A673 (cell line): Measurements from ENCODE around the gene BRPF1. TPM values are rescaled to one million over a fixed set of nuclear protein-coding genes. Genes with fewer than 3 reads are reported as not detected.

Experiments
- BruUV-seq: library from RNA; stranded (reverse); fragments of 400-500 nt; replicated peaks from 2 replicates; lab custom pipeline; 2021; lab: Mats Ljungman, UMichigan
- CTCF ChIA-PET: fragments of 300-600 bp; sonication (Branson Sonifier 250); formaldehyde crosslinking; loops from one replicate; lab custom pipeline; 2022; ENCODE audit warnings: antibody characterized with exemption; lab: Charles Lee
- POLR2A ChIA-PET: fragments of 300-600 bp; sonication (Branson Sonifier 250); formaldehyde crosslinking; loops from one replicate; lab custom pipeline; 2022; ENCODE audit warnings: antibody characterized with exemption; ENCODE audit not compliant: low non-redundant PET; lab: Charles Lee
- DNase-seq: peaks from one replicate; pipeline ENCODE4 v3.0.0-alpha.2; 2015; ENCODE audit warnings: low spot score
- H3K27ac ChIP-seq: fragments of 200-600 bp; sonication (generic); 2 replicates; pipeline ENCODE4 v1.5.1; 2016; ENCODE audit warnings: mixed run types, low read depth, mild to moderate bottlenecking, mixed read lengths, antibody characterized with exemption, low read length; ENCODE audit not compliant: poor library complexity, severe bottlenecking
- H3K27me3 ChIP-seq: fragments of 200-600 bp; sonication (generic); replicated peaks from 2 replicates; pipeline ENCODE4 v1.6.1; 2017; ENCODE audit warnings: mixed run types, low read depth, mild to moderate bottlenecking, mixed read lengths, antibody characterized with exemption, low read length; ENCODE audit not compliant: insufficient read depth, poor library complexity
- H3K36me3 ChIP-seq: fragments of 200-600 bp; sonication (generic); 2 replicates; pipeline ENCODE4 v1.6.1; 2016; ENCODE audit warnings: mixed run types, mild to moderate bottlenecking, mixed read lengths, antibody characterized with exemption, low read length; ENCODE audit not compliant: insufficient read depth, poor library complexity, severe bottlenecking
- H3K4me1 ChIP-seq: fragments of 200-600 bp; sonication (generic); 2 replicates; pipeline ENCODE4 v1.6.1; 2017; ENCODE audit warnings: mixed run types, mild to moderate bottlenecking, mixed read lengths, antibody characterized with exemption, low read length; ENCODE audit not compliant: insufficient read depth, poor library complexity, severe bottlenecking
- H3K4me3 ChIP-seq: fragments of 200-600 bp; sonication (generic); 2 replicates; pipeline ENCODE4 v1.5.1; 2016; ENCODE audit warnings: low read depth, mixed run types, mild to moderate bottlenecking, mixed read lengths, low read length; ENCODE audit not compliant: poor library complexity, severe bottlenecking
- H3K9me3 ChIP-seq: fragments of 200-600 bp; sonication (generic); 2 replicates; pipeline ENCODE4 v1.6.1; 2016; ENCODE audit warnings: mixed run types, low read depth, mild to moderate bottlenecking, mixed read lengths, antibody characterized with exemption, low read length; ENCODE audit not compliant: poor library complexity, severe bottlenecking
- EZH2 ChIP-seq: fragments of 200-600 bp; sonication (generic); IDR thresholded peaks from 2 replicates; pipeline ENCODE4 v1.6.1; 2017; ENCODE audit warnings: borderline replicate concordance, low read depth, mild to moderate bottlenecking, mixed read lengths, antibody characterized with exemption, low read length; ENCODE audit not compliant: poor library complexity, severe bottlenecking
- intact Hi-C: fragments of 100-400 bp; cut with micrococcal nuclease; formaldehyde crosslinking; loops from one replicate; pipeline ENCODE4 v1.10.0; 2022; ENCODE audit not compliant: unreplicated experiment
- total RNA-seq: library from RNA; stranded (reverse); gene quantifications from 2 replicates; pipeline ENCODE4 v1.2.3, GENCODE V29; 2021
- TF ChIP-seq, protein P1 (sequence below): fragments of 300-800, 200-600 bp; sonication (generic); conservative IDR thresholded peaks from 2 replicates; pipeline ENCODE4 v1.5.1; 2017; ENCODE audit warnings: low read depth, mild to moderate bottlenecking, antibody characterized with exemption, low read length, moderate library complexity, mixed read lengths

The BRPF1 gene
- total RNA-seq, 1 experiment from 2014 or later: 32.0 TPM

DNA sequence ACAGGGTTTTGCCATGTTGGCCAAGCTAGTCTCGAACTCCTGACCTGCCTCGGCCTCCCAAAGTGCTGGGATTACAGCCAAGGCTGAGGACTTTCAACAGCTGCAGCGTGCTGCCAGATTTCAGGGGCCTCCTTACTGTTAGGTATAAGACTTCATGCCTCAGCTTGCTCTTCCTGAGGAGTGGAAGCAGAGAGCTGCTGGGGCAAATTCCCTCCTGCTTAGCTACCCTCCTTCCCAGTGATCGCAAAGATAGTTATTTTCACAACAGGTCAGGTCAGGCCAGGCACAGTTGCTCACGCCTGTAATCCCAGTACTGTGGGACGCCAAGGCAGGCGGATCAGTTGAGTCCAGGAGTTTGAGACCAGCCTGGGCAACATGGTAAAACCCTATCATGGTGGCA lies 30.5 kb upstream of the BRPF1 start:
- POLR2A ChIA-PET: no interaction called here
- intact Hi-C loops: no loop called here
- BruUV-seq: no TSS peak

GRCh38 chr3:9701711-9702110 lies 29.8 kb upstream of the BRPF1 start:
- TF ChIP-seq, protein P1, sequence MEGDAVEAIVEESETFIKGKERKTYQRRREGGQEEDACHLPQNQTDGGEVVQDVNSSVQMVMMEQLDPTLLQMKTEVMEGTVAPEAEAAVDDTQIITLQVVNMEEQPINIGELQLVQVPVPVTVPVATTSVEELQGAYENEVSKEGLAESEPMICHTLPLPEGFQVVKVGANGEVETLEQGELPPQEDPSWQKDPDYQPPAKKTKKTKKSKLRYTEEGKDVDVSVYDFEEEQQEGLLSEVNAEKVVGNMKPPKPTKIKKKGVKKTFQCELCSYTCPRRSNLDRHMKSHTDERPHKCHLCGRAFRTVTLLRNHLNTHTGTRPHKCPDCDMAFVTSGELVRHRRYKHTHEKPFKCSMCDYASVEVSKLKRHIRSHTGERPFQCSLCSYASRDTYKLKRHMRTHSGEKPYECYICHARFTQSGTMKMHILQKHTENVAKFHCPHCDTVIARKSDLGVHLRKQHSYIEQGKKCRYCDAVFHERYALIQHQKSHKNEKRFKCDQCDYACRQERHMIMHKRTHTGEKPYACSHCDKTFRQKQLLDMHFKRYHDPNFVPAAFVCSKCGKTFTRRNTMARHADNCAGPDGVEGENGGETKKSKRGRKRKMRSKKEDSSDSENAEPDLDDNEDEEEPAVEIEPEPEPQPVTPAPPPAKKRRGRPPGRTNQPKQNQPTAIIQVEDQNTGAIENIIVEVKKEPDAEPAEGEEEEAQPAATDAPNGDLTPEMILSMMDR: no peak
- no peak for TF ChIP-seq EZH2
- no peak overlapping the region for H3K4me3 ChIP-seq
- DNase-seq: no peak
- H3K9me3 ChIP-seq: no peaks in the 10 kb centered on the region
- H3K27me3 ChIP-seq: peaks cover 9% of the 10 kb centered on the region
- POLR2A ChIA-PET: no interaction called here
- H3K27ac ChIP-seq: no peak overlapping the region
- H3K4me1 ChIP-seq: peaks cover 11% of the 10 kb centered on the region
- intact Hi-C loops: no loop called here
- no TSS peak for BruUV-seq
- no peaks in the 10 kb centered on the region for H3K36me3 ChIP-seq
- CTCF ChIA-PET: no interaction called here

More for the DNA sequence above, 30.5 kb upstream of the BRPF1 start:
- no peak for TF ChIP-seq EZH2
- Histone ChIP-seq H3K4me3 (no peak overlapping the region), H3K27me3 (peaks cover 9% of the 10 kb centered on the region), H3K27ac (no peak overlapping the region), H3K9me3 (no peaks in the 10 kb centered on the region), H3K36me3 (no peaks in the 10 kb centered on the region), H3K4me1 (peaks cover 11% of the 10 kb centered on the region)
- DNase-seq: no peak
- CTCF ChIA-PET: no interaction called here

- intact Hi-C loops: no loop called here
- Histone ChIP-seq H3K4me3 (no peak overlapping the region), H3K36me3 (no peaks in the 10 kb centered on the region), H3K9me3 (no peaks in the 10 kb centered on the region), H3K27me3 (peaks cover 9% of the 10 kb centered on the region), H3K4me1 (peaks cover 11% of the 10 kb centered on the region), H3K27ac (no peak overlapping the region)
- ChIA-PET CTCF (no interaction called here), POLR2A (no interaction called here)
- no peak for DNase-seq
- no TSS peak for BruUV-seq
- TF ChIP-seq, protein P1: no peak
- no peak for TF ChIP-seq EZH2
These were observed 28.3 kb upstream of the BRPF1 start for GRCh38 chr3:9703240-9703639.

GRCh38 chr3:9703736-9704346 lies 27.7 kb upstream of the BRPF1 start, which contains the start of gene CPNE9:
Gene CPNE9, plus strand, starts transcription at chr3:9703833. Its CDS starts 164 bp downstream, at chr3:9703997.
- Histone ChIP-seq H3K4me3 (peak within 1 kb of the TSS; percentile 38), H3K27me3 (peaks cover 9% of the 10 kb centered on the region), H3K4me1 (peaks cover 11% of the 10 kb centered on the region), H3K36me3 (no peaks in the 10 kb centered on the region), H3K9me3 (no peaks in the 10 kb centered on the region), H3K27ac (no peak within 1 kb of the TSS)
- ChIA-PET POLR2A (no interaction called here), CTCF (no interaction called here)
- intact Hi-C loops: no loop called here
- no TSS peak for BruUV-seq
- TF ChIP-seq EZH2: no peak
- no peak for DNase-seq
